ENCODE results near the gene THBD. TPM values are rescaled to one million over a fixed set of nuclear protein-coding genes. Genes with fewer than 3 reads are reported as not detected.

The THBD gene
- total and polyA plus RNA-seq, 10 donors: 7.2 to 255 (median 61.4) TPM

- Histone ChIP-seq H3K4me3 (no peak overlapping the region), H3K27me3 (replicated peaks in 1 of 7) (no peaks in the 10 kb centered on the region), H3K27ac (no peak overlapping the region), H3K4me1 (peaks cover 0 to 32% (median 9%) of the 10 kb centered on the region in 6 donors), H3K9me3 (no peaks in the 10 kb centered on the region), H3K36me3 (no peaks in the 10 kb centered on the region)
- 81 to 94% (median 90%) methylated on average over 3 of the region's 3 CpGs for WGBS, 5 donors
- TF ChIP-seq CTCF (IDR thresholded peaks at IDR 0.05 in 8 of 11, conservative IDR thresholded peaks at IDR 0.05 in 3 of 11): no peak
- TF ChIP-seq POLR2AphosphoS5 (IDR thresholded peaks at IDR 0.05): no peak
- no peak for TF ChIP-seq POLR2A (IDR thresholded peaks at IDR 0.05)
- DNase-seq: no peak
- intact Hi-C loops (cut with DNase I; ENCODE audit: low total_unique reads): no loop called here
Measured at GRCh38 chr20:23096097-23096496, 46.6 kb upstream of the THBD start.

GRCh38 chr20:23095499-23095898, 46.0 kb upstream of the THBD start:
- Histone ChIP-seq H3K4me1 (peaks cover 0 to 32% (median 10%) of the 10 kb centered on the region in 6 donors), H3K27me3 (replicated peaks in 1 of 7) (no peaks in the 10 kb centered on the region), H3K4me3 (no peak overlapping the region), H3K36me3 (no peaks in the 10 kb centered on the region), H3K9me3 (no peaks in the 10 kb centered on the region), H3K27ac (no peak overlapping the region)
- TF ChIP-seq POLR2AphosphoS5 (IDR thresholded peaks at IDR 0.05) (no peak), CTCF (IDR thresholded peaks at IDR 0.05 in 8 of 11, conservative IDR thresholded peaks at IDR 0.05 in 3 of 11) (no peak), POLR2A (IDR thresholded peaks at IDR 0.05) (no peak)
- WGBS, 5 donors: 41 to 72% (median 63%) methylated on average over 3 of the region's 3 CpGs
- no peak for DNase-seq
- intact Hi-C loops (cut with DNase I; ENCODE audit: low total_unique reads): no loop called here

GRCh38 chr20:23094927-23095326, 45.5 kb upstream of the THBD start:
- Histone ChIP-seq H3K27ac (no peak overlapping the region), H3K27me3 (replicated peaks in 1 of 7) (no peaks in the 10 kb centered on the region), H3K36me3 (no peaks in the 10 kb centered on the region), H3K4me3 (no peak overlapping the region), H3K4me1 (peaks cover 0 to 32% (median 10%) of the 10 kb centered on the region in 6 donors), H3K9me3 (no peaks in the 10 kb centered on the region)
- 85 to 92% (median 88%) methylated on average over 8 of the region's 8 CpGs for WGBS, 5 donors
- TF ChIP-seq CTCF (IDR thresholded peaks at IDR 0.05 in 8 of 11, conservative IDR thresholded peaks at IDR 0.05 in 3 of 11) (no peak), POLR2A (IDR thresholded peaks at IDR 0.05) (no peak)
- no peak for DNase-seq
- intact Hi-C loops (cut with DNase I; ENCODE audit: low total_unique reads): no loop called here

- Histone ChIP-seq H3K4me3 (no peak overlapping the region), H3K27ac (no peak overlapping the region), H3K4me1 (peaks cover 0 to 32% (median 10%) of the 10 kb centered on the region in 6 donors), H3K36me3 (no peaks in the 10 kb centered on the region), H3K9me3 (no peaks in the 10 kb centered on the region), H3K27me3 (replicated peaks in 1 of 7) (no peaks in the 10 kb centered on the region)
- no peak for TF ChIP-seq POLR2AphosphoS5 (IDR thresholded peaks at IDR 0.05)
- TF ChIP-seq CTCF (IDR thresholded peaks at IDR 0.05 in 8 of 11, conservative IDR thresholded peaks at IDR 0.05 in 3 of 11): no peak
- no peak for TF ChIP-seq POLR2A (IDR thresholded peaks at IDR 0.05)
- intact Hi-C loops (cut with DNase I; ENCODE audit: low total_unique reads): no loop called here
- DNase-seq: no peak
- 84 to 95% (median 89%) methylated on average over 13 of the region's 13 CpGs for WGBS, 5 donors
Measured at GRCh38 chr20:23094213-23094896, 44.9 kb upstream of the THBD start.

Data from spleen (tissue), 11 donors.